CD4-positive, alpha-beta T cell treated with Interleukin-21 for 1 hour (primary cell): ENCODE results near the gene FNIP2.
A peak's percentile ranks its signal among the peaks of the same experiment; 100 is the strongest.
"Not testable (repeated sequence)": the region's sequence is repeated elsewhere in the genome, so short reads cannot be mapped to it uniquely, and the experiment has no call there.

Source experiments
- DNase-seq: peaks from one replicate; pipeline ENCODE4 v3.0.0-alpha.2; 2020

The FNIP2 gene

GRCh38 chr4:158927774-158928173 lies 158.9 kb downstream of the FNIP2 start:
- DNase-seq = not testable (repeated sequence)

GRCh38 chr4:158929939-158930638 lies 161.3 kb downstream of the FNIP2 start:
- peak; percentile 6 for DNase-seq

GRCh38 chr4:158930639-158930972 lies 161.8 kb downstream of the FNIP2 start:
- no peak for DNase-seq

- DNase-seq = no peak
Observed at GRCh38 chr4:158933236-158933635, 164.4 kb downstream of the FNIP2 start.

GRCh38 chr4:158934996-158935669 lies 166.3 kb downstream of the FNIP2 start:
- no peak for DNase-seq

- DNase-seq = no peak
Observed at GRCh38 chr4:158936238-158936637, 167.4 kb downstream of the FNIP2 start.

- no peak for DNase-seq
Observed at GRCh38 chr4:158938220-158939044, 169.6 kb downstream of the FNIP2 start.

- DNase-seq = no peak
Observed at GRCh38 chr4:158940271-158940670, 171.4 kb downstream of the FNIP2 start.

- DNase-seq = no peak
Observed at GRCh38 chr4:158941321-158941720, 172.5 kb downstream of the FNIP2 start.

- no peak for DNase-seq
Observed at GRCh38 chr4:158941895-158942294, 173.1 kb downstream of the FNIP2 start.

- DNase-seq = no peak
Observed at GRCh38 chr4:158945529-158946108, 176.8 kb downstream of the FNIP2 start.

- DNase-seq = no peak
Observed at GRCh38 chr4:158946825-158947224, 178.0 kb downstream of the FNIP2 start.

- no peak for DNase-seq
Observed at GRCh38 chr4:158948071-158948470, 179.2 kb downstream of the FNIP2 start.

GRCh38 chr4:158949099-158949498 lies 180.3 kb downstream of the FNIP2 start:
- no peak for DNase-seq

GRCh38 chr4:158952221-158952774 lies 183.5 kb downstream of the FNIP2 start:
- DNase-seq = not testable (repeated sequence)

GRCh38 chr4:158956345-158956744 lies 187.5 kb downstream of the FNIP2 start:
- DNase-seq = not testable (repeated sequence)

- DNase-seq = not testable (repeated sequence)
Observed at GRCh38 chr4:158956918-158957317, 188.1 kb downstream of the FNIP2 start.
